AG09319 (cell line): ENCODE measurements around the gene CIZ1.

Experiments used
- DNase-seq: peaks from one replicate; pipeline ENCODE4 v3.0.0-alpha.2; 2010; ENCODE audit warnings: low read depth; ENCODE audit errors: extremely low read depth
- TF ChIP-seq, protein P1 (sequence below): IDR thresholded peaks from 2 replicates; pipeline ENCODE4 v1.5.1; 2011; ENCODE audit warnings: low read depth, mild to moderate bottlenecking, inconsistent platforms, low read length, moderate library complexity

The CIZ1 gene

DNA sequence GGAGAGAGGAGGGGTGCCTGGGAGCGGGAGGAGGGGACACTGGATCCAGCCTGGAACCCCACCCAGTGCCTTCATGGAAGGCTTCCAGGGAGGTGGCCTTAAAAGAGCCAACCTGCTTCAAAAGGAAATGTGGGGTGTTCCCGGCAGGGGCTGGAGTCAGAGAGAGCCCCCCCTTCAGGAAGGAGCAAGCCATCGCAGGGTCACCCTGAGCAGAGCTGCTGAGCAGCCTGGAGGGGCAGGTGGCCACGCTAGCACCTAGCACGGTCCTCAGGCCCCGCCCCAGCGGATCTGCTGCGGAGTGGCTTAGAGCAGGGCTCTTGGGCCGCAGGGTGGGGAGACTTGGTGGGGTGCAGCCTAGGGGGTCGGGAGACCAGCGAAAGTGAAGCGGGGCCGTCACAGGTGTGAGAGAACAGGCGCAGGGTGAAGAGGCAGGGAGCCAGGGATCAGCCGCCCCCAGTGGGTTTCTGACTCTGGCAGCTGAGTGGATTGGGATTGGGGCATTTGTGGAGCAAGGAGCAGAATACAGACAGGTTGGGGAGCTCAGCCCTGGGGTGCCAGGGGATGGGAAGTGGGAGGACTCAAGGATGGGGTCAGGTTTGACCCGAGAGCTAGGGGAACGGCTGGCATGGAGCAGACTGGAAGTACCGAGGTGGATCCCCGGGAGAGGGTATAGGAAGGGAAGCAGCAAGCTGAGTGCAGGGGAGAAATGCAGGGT, 40.6 kb downstream of the CIZ1 start:
- DNase-seq: no peak
- TF ChIP-seq, protein P1, sequence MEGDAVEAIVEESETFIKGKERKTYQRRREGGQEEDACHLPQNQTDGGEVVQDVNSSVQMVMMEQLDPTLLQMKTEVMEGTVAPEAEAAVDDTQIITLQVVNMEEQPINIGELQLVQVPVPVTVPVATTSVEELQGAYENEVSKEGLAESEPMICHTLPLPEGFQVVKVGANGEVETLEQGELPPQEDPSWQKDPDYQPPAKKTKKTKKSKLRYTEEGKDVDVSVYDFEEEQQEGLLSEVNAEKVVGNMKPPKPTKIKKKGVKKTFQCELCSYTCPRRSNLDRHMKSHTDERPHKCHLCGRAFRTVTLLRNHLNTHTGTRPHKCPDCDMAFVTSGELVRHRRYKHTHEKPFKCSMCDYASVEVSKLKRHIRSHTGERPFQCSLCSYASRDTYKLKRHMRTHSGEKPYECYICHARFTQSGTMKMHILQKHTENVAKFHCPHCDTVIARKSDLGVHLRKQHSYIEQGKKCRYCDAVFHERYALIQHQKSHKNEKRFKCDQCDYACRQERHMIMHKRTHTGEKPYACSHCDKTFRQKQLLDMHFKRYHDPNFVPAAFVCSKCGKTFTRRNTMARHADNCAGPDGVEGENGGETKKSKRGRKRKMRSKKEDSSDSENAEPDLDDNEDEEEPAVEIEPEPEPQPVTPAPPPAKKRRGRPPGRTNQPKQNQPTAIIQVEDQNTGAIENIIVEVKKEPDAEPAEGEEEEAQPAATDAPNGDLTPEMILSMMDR: peak; percentile 10

DNA sequence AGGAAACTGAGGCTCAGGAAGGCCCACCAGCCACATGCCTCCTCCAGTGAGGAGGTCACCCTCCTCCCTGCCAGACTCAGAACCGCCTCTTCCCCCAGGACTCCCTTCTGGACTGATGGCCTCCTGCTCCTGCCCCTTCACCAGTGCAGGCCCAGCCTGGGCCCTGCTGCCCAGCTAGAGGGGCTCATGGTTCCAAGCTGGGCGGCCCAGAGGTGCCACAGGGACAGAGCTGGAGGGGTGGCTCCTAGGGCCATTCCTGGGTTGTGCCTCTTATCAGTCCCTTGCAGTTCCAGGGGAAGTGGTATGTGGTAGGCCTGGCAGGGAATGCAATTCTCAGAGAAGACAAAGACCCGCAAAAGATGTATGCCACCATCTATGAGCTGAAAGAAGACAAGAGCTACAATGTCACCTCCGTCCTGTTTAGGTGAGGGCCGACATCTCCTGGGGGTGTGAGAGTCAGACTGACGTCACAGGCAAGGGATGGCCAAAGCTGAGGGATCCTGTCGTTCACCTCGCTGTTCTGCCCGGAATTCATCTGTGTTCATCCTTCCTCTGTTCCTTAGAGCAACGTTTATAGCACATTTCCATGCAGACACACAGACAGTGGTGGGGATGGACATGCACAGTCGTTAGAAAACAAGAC, 41.3 kb downstream of the CIZ1 start:
- TF ChIP-seq, protein P1: no peak
- no peak for DNase-seq

DNA sequence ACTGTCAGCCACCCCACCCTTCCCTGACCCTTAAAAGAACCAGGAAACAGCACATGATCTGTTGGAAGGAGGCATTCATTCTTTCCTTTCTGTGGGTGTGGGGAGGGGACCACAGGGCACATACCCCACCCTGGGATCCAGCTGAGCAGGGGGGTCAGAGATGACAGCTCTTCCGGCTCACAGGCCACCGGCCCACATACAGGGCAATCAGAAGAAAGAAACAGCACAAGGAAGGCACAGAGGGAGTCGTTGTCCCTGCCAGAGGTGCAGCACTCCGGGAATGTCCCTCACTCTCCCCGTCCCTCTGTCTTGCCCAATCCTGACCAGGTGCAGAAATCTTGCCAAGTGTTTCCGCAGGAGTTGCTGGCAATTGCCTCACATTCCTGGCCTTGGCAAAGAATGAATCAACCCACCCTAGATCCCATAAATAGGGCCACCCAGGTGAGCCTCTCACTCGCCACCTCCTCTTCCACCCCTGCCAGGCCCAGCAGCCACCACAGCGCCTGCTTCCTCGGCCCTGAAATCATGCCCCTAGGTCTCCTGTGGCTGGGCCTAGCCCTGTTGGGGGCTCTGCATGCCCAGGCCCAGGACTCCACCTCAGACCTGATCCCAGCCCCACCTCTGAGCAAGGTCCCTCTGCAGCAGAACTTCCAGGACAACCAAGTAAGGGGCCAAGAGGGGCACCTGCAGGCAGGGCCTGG, 42.2 kb downstream of the CIZ1 start, which contains the start of gene LCN2:
TSS of gene LCN2 (plus strand) at position 453 of the 701 bp plus-strand sequence. CDS start at position 526, 73 bp downstream.
- no peak for DNase-seq

DNA sequence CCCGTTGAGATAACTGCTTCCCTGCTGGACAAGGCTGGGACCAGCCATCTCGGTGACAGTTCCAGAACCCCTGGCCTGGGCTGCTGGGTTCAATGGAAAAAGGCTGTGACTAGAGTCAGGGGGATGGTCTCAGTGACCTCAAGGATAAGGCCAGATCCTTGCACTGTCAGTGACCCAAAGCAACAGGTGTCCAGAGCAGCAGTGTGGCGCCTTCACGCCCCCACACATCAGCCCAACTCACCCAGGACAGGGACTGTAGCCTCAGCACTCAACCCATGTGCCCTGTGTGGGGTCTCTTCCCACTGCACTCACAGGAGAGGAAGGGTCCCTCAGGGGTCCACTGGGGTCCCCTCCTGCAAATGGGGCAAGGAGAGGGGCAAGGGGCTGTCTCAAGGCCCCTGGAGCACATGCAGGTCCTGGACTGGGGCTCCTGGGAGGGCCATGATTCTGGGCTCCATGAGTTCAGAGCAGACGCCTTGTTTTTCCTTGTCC, 42.8 kb downstream of the CIZ1 start:
- TF ChIP-seq, protein P1: no peak

More for the DNA sequence above, 42.2 kb downstream of the CIZ1 start, which contains the start of gene LCN2:
- TF ChIP-seq, protein P1: no peak

DNA sequence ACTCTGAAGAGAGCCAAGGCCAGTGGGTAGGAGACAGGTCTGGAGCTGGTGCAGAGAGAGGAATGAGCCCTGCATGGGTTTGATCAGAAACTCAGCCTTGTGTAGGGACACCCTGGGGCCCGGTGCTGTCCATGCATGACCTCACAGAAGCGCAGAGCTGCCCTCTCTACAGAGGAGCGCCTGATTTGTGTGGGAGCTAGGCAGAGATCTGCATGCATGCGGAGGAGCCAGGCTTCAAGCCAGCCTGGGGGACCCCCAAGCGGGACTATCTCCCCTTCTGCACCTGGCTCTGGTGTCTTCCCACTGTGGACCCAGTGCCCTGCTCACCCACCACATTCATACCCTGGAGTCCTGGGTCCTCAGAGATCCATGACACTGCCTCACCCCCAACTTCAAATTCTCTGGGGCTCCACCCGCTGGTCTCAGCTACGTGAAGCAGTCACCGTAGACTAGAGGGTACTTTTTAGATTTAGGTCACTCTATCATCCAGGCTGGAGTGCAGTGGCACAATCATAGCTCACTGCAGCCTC, 44.7 kb downstream of the CIZ1 start:
- no peak for DNase-seq
- TF ChIP-seq, protein P1: no peak

More for the DNA sequence above, 42.8 kb downstream of the CIZ1 start:
- no peak for DNase-seq

DNA sequence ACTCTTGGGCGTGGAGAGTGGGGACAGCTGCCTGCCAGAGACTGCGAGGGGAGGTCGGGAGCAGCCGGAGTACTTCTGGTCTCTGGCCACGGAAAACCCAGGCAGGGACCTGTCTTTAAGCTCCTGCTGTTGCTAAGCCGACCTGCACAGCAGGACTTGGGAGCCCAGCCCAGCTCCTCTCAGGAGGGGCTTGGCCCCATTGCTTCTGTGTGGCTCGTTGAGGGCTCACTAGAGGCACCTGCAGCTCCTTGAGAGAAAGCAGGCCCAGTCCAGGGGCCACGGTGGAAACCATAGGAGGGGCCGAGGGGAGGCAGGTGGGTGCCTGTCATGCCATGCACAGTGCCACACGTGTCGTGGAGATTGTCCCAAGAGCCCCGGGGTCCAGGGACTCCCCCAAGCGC, 45.4 kb downstream of the CIZ1 start:
- DNase-seq: no peak
- TF ChIP-seq, protein P1: no peak

DNA sequence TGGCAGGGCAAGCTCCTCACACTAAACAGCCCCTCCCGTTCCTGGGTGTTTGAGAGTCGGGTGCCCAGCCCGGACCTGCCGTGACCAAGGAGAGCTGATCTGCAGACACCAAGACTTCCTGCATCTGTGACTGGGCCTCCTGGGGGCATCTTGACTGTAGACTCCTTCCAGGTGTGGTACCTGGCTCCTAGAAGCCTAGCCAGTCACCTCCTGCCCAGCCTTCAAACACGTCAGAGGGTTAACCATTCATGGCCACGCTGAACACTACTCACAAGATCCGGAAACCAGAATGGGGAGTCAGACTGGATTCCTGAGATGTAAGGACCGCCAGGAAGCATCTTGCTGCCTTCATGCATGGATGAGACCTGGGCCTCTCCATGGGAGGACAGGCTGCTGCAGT, 45.8 kb downstream of the CIZ1 start:
- no peak for DNase-seq

More for the DNA sequence above, 45.8 kb downstream of the CIZ1 start:
- TF ChIP-seq, protein P1: no peak
